Omental fat pad (tissue), 4 donors: ENCODE data around the gene MECR. TPM values are rescaled to one million over a fixed set of nuclear protein-coding genes. Genes with fewer than 3 reads are reported as not detected.

Experiments
- ATAC-seq: fragments of 150-250 bp; one replicate; pipeline ENCODE4 v1.9.1; 2016; ENCODE audit warnings: mild to moderate bottlenecking, moderate library complexity; ENCODE audit not compliant: low FRiP score
- DNase-seq: peaks from one replicate; pipeline ENCODE4 v3.0.0-alpha.2; 2019; ENCODE audit warnings: low spot score
- CTCF ChIP-seq, 3 donors: fragments of 450-650 bp; IDR thresholded peaks; one replicate each; pipeline ENCODE4 v1.5.1; 2016 to 2017; ENCODE audit warnings: antibody characterized with exemption in 3 of 3, mild to moderate bottlenecking in 3 of 3, moderate library complexity in 2 of 3
- total RNA-seq, 4 donors: library from RNA; depleted of rRNA; stranded (reverse); fragments of >200 nt; gene quantifications; one replicate each; pipeline ENCODE4 v1.1.0, GENCODE V29; 2016

Gene MECR
- total RNA-seq, 4 donors from 2014 or later = 18.0 to 29.4 (median 20.8) TPM

GRCh38 chr1:29172415-29172939, 58.3 kb downstream of the MECR start:
- DNase-seq = no peak
- no peak for ATAC-seq
- no peak for TF ChIP-seq CTCF (IDR thresholded peaks at IDR 0.05)

- no peak for ATAC-seq
- no peak for TF ChIP-seq CTCF (IDR thresholded peaks at IDR 0.05)
- DNase-seq = no peak
Measured at GRCh38 chr1:29171521-29171920, 59.2 kb downstream of the MECR start.

GRCh38 chr1:29171089-29171488, 59.6 kb downstream of the MECR start:
- DNase-seq (no peak), ATAC-seq (no peak)
- TF ChIP-seq CTCF (IDR thresholded peaks at IDR 0.05) = no peak

GRCh38 chr1:29169976-29170375, 60.8 kb downstream of the MECR start:
- no peak for DNase-seq
- no peak for ATAC-seq
- TF ChIP-seq CTCF (IDR thresholded peaks at IDR 0.05) = no peak

- no peak for TF ChIP-seq CTCF (IDR thresholded peaks at IDR 0.05)
- DNase-seq = no peak
- ATAC-seq = no peak
Measured at GRCh38 chr1:29167904-29168303, 62.8 kb downstream of the MECR start.

- DNase-seq (no peak), ATAC-seq (no peak)
- no peak for TF ChIP-seq CTCF (IDR thresholded peaks at IDR 0.05)
Measured at GRCh38 chr1:29166291-29166878, 64.3 kb downstream of the MECR start.

- no peak for DNase-seq
- TF ChIP-seq CTCF (IDR thresholded peaks at IDR 0.05) = no peak
- no peak for ATAC-seq
Measured at GRCh38 chr1:29164588-29164987, 66.1 kb downstream of the MECR start.
